DOHH2 (cell line): ENCODE measurements around the gene CNTN1.
"Not testable (repeated sequence)": the region's sequence is repeated elsewhere in the genome, so short reads cannot be mapped to it uniquely, and the experiment has no call there.

Source experiments
- H3F3A ChIP-seq: fragments of 200-600 bp; sonication (generic), shearing (Covaris generic); 2 replicates; pipeline ENCODE4 v1.6.0; 2016; ENCODE audit warnings: antibody characterized with exemption, mild to moderate bottlenecking; ENCODE audit not compliant: control insufficient read depth, insufficient read depth
- H3K27ac ChIP-seq: fragments of 200-600 bp; sonication (generic); 2 replicates; pipeline ENCODE4 v1.5.1; 2014; ENCODE audit warnings: low read depth, mild to moderate bottlenecking, low read length, moderate library complexity
- H3K27me3 ChIP-seq: fragments of 200-600 bp; sonication (generic); 2 replicates; pipeline ENCODE4 v1.6.1; 2014; ENCODE audit warnings: mild to moderate bottlenecking, low read length, mixed read lengths; ENCODE audit not compliant: control insufficient read depth
- H3K36me3 ChIP-seq: fragments of 200-600 bp; sonication (generic); 2 replicates; pipeline ENCODE4 v1.6.1; 2014; ENCODE audit warnings: mild to moderate bottlenecking, low read length, moderate library complexity, mixed read lengths; ENCODE audit not compliant: control insufficient read depth
- H3K4me1 ChIP-seq: fragments of 200-600 bp; sonication (generic); 2 replicates; pipeline ENCODE4 v1.6.1; 2014; ENCODE audit warnings: mild to moderate bottlenecking, low read length, mixed read lengths; ENCODE audit not compliant: control insufficient read depth
- H3K4me2 ChIP-seq: fragments of 200-600 bp; sonication (generic); 2 replicates; pipeline ENCODE4 v1.6.0; 2014; ENCODE audit warnings: mild to moderate bottlenecking, low read length, moderate library complexity
- H3K4me3 ChIP-seq: fragments of 200-600 bp; sonication (generic); 2 replicates; pipeline ENCODE4 v1.5.1; 2014; ENCODE audit warnings: mild to moderate bottlenecking, low read length, mixed read lengths
- H3K79me2 ChIP-seq: fragments of 200-600 bp; sonication (generic); 2 replicates; pipeline ENCODE4 v1.6.1; 2014; ENCODE audit warnings: mild to moderate bottlenecking, low read length, mixed read lengths; ENCODE audit not compliant: control insufficient read depth
- H3K9me2 ChIP-seq: fragments of 200-600 bp; sonication (generic); replicated peaks from 2 replicates; pipeline ENCODE4 v1.6.1; 2014; ENCODE audit warnings: mild to moderate bottlenecking, low read length, mixed read lengths; ENCODE audit not compliant: control insufficient read depth
- H3K9me3 ChIP-seq: fragments of 200-600 bp; sonication (generic); 2 replicates; pipeline ENCODE4 v1.6.1; 2014; ENCODE audit warnings: antibody characterized with exemption, low read length, mixed read lengths; ENCODE audit not compliant: control insufficient read depth, insufficient read depth
- H4K20me1 ChIP-seq: fragments of 200-600 bp; sonication (generic); 2 replicates; pipeline ENCODE4 v1.6.0; 2014; ENCODE audit warnings: low read depth, mild to moderate bottlenecking, antibody characterized with exemption, low read length, moderate library complexity; ENCODE audit not compliant: control insufficient read depth, insufficient read depth
- CTCF ChIP-seq: fragments of 200-600 bp; sonication (generic); IDR thresholded peaks from one replicate; pipeline ENCODE4 v1.5.1; 2014; ENCODE audit warnings: antibody characterized with exemption, mild to moderate bottlenecking, low read depth, low read length; ENCODE audit not compliant: poor library complexity, severe bottlenecking
- EZH2phosphoT487 ChIP-seq: fragments of 200-600 bp; sonication (generic); IDR thresholded peaks from 2 replicates; pipeline ENCODE4 v1.6.1; 2017; ENCODE audit warnings: borderline replicate concordance, mild to moderate bottlenecking, antibody characterized with exemption, low read length, moderate library complexity, mixed read lengths

CNTN1 gene

GRCh38 chr12:40734276-40734675 lies 42.0 kb downstream of the CNTN1 start:
- Histone ChIP-seq H3F3A (no peaks in the 10 kb centered on the region), H3K27me3 (no peaks in the 10 kb centered on the region), H3K36me3 (no peaks in the 10 kb centered on the region), H4K20me1 (no peaks in the 10 kb centered on the region), H3K9me3 (no peaks in the 10 kb centered on the region), H3K27ac (no peak overlapping the region), H3K4me1 (no peaks in the 10 kb centered on the region), H3K4me2 (no peak overlapping the region), H3K79me2 (no peaks in the 10 kb centered on the region), H3K4me3 (no peak overlapping the region), H3K9me2 (no peaks in the 10 kb centered on the region)
- TF ChIP-seq CTCF (no peak), EZH2phosphoT487 (no peak)

- Histone ChIP-seq H3K9me2 (no peaks in the 10 kb centered on the region), H3K9me3 (no peaks in the 10 kb centered on the region), H3K27ac (no peak overlapping the region), H3K27me3 (no peaks in the 10 kb centered on the region), H4K20me1 (no peaks in the 10 kb centered on the region), H3K4me1 (no peaks in the 10 kb centered on the region), H3F3A (no peaks in the 10 kb centered on the region), H3K36me3 (no peaks in the 10 kb centered on the region), H3K79me2 (no peaks in the 10 kb centered on the region), H3K4me2 (no peak overlapping the region), H3K4me3 (no peak overlapping the region)
- no peak for TF ChIP-seq EZH2phosphoT487
- no peak for TF ChIP-seq CTCF
These were observed 43.5 kb downstream of the CNTN1 start for GRCh38 chr12:40735551-40736230.

- H4K20me1 ChIP-seq, H3K4me1 ChIP-seq, H3K27me3 ChIP-seq, H3K27ac ChIP-seq, H3K36me3 ChIP-seq, H3K9me3 ChIP-seq, H3K79me2 ChIP-seq, H3K9me2 ChIP-seq, H3K4me3 ChIP-seq, H3F3A ChIP-seq, H3K4me2 ChIP-seq: not testable (repeated sequence)
These were observed 45.2 kb downstream of the CNTN1 start for GRCh38 chr12:40737416-40737815.

- Histone ChIP-seq H3K9me3 (no peaks in the 10 kb centered on the region), H3K79me2 (no peaks in the 10 kb centered on the region), H3K36me3 (no peaks in the 10 kb centered on the region), H3K9me2 (no peaks in the 10 kb centered on the region), H3F3A (no peaks in the 10 kb centered on the region), H4K20me1 (no peaks in the 10 kb centered on the region), H3K4me3 (no peak overlapping the region), H3K27me3 (no peaks in the 10 kb centered on the region), H3K4me1 (no peaks in the 10 kb centered on the region), H3K4me2 (no peak overlapping the region), H3K27ac (no peak overlapping the region)
- TF ChIP-seq EZH2phosphoT487 (no peak), CTCF (no peak)
These were observed 46.6 kb downstream of the CNTN1 start for GRCh38 chr12:40738856-40739255.
